ENCODE measurements around the gene NAPSA.

DNA sequence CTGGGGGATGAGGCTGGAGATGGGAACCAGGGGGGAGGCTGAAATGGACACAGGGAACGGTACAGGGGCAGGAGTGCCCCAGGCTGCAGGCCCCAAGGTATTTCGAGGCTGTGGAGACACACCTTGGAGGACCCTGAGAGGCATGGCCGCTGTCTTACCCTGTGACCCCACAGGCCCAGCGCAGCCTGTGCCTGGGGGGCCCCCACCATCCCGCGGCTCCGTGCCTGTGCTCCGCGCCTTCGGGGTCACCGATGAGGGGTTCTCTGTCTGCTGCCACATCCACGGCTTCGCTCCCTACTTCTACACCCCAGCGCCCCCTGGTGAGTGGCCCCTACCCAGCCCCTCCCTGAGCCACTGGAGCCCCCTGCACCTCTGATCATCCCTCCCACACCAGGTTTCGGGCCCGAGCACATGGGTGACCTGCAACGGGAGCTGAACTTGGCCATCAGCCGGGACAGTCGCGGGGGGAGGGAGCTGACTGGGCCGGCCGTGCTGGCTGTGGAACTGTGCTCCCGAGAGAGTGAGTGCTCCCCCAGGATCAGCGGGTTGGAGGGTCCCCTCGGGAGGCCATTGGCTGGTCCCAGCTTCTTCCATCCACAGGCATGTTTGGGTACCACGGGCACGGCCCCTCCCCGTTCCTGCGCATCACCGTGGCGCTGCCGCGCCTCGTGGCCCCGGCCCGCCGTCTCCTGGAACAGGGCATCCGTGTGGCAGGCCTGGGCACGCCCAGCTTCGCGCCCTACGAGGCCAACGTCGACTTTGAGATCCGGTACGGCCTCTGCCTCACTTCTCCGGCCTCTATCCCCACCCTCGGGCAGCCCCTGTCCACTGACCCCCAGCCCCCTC is 36.4 kb upstream of the NAPSA start:
- TF ChIP-seq, protein P1, sequence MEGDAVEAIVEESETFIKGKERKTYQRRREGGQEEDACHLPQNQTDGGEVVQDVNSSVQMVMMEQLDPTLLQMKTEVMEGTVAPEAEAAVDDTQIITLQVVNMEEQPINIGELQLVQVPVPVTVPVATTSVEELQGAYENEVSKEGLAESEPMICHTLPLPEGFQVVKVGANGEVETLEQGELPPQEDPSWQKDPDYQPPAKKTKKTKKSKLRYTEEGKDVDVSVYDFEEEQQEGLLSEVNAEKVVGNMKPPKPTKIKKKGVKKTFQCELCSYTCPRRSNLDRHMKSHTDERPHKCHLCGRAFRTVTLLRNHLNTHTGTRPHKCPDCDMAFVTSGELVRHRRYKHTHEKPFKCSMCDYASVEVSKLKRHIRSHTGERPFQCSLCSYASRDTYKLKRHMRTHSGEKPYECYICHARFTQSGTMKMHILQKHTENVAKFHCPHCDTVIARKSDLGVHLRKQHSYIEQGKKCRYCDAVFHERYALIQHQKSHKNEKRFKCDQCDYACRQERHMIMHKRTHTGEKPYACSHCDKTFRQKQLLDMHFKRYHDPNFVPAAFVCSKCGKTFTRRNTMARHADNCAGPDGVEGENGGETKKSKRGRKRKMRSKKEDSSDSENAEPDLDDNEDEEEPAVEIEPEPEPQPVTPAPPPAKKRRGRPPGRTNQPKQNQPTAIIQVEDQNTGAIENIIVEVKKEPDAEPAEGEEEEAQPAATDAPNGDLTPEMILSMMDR (IDR thresholded peaks at IDR 0.05) = no peak
- no peak for TF ChIP-seq POLR2A (IDR thresholded peaks at IDR 0.05)
- TF ChIP-seq POLR2AphosphoS5 (IDR thresholded peaks at IDR 0.05) = no peak

All from prostate gland (tissue), 2 donors.